ENCODE results near the gene LCTL. TPM values are rescaled to one million over a fixed set of nuclear protein-coding genes. Genes with fewer than 3 reads are reported as not detected.
"Not testable (repeated sequence)": the region's sequence is repeated elsewhere in the genome, so short reads cannot be mapped to it uniquely, and the experiment has no call there.

The LCTL gene
- total RNA-seq, 1 donor from 2014 or later = not detected

DNA sequence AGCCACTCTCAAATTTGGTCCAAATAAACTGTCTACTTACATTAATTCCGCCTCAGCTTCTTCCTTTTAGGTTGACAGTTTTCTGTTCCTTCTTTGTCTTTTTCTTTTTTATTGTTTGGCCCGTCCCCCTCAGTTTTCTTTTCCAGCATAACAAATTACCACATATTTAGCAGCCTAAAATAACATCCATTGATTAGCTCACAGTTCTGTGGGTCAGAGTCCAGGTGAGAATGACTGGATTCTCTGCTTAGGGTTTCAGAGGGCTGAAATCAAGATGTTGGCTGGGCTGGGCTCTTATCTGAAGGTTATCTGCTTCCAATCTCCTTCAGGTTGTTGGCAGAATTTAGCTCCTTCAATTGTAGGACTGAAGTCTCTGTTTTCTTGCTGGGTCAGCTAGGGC is 24.6 kb upstream of the LCTL start:
- Histone ChIP-seq H3K9me3 (replicated peaks) (no peaks in the 10 kb centered on the region), H3K36me3 (no peaks in the 10 kb centered on the region), H3K27me3 (ENCODE audit: low read depth) (peaks cover 5% of the 10 kb centered on the region), H3K4me1 (peaks cover 11% of the 10 kb centered on the region), H3K27ac (replicated peaks) (no peak overlapping the region), H3K4me3 (no peak overlapping the region)
- intact Hi-C loops (cut with micrococcal nuclease) = no loop called here
- DNase-seq = no peak
- TF ChIP-seq, protein P1, sequence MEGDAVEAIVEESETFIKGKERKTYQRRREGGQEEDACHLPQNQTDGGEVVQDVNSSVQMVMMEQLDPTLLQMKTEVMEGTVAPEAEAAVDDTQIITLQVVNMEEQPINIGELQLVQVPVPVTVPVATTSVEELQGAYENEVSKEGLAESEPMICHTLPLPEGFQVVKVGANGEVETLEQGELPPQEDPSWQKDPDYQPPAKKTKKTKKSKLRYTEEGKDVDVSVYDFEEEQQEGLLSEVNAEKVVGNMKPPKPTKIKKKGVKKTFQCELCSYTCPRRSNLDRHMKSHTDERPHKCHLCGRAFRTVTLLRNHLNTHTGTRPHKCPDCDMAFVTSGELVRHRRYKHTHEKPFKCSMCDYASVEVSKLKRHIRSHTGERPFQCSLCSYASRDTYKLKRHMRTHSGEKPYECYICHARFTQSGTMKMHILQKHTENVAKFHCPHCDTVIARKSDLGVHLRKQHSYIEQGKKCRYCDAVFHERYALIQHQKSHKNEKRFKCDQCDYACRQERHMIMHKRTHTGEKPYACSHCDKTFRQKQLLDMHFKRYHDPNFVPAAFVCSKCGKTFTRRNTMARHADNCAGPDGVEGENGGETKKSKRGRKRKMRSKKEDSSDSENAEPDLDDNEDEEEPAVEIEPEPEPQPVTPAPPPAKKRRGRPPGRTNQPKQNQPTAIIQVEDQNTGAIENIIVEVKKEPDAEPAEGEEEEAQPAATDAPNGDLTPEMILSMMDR (IDR thresholded peaks at IDR 0.05; ENCODE audit: borderline replicate concordance) = no peak

- DNase-seq; intact Hi-C loops (cut with micrococcal nuclease): not testable (repeated sequence)
Measured at GRCh38 chr15:66589429-66589828, 23.6 kb upstream of the LCTL start.

DNA sequence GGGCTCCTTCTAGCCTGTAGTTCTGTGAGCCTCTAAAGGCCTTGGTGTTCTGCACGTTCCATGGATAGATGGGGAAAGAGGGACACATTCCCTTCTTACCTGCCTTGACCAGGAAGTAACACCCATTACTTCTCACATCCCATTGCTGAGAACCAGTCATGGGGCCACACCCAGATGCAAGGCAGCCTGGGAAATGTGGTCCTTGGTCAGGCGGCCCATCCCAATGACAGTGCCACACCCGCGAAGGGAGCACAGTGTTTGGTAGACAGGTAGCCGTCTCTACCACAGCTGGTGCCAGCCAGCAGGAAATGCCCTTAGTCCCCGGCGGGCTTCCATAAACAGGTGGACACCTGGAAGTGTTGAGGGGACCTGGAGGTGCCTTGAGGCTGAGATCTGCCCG is 23.2 kb upstream of the LCTL start:
- H3K4me3 ChIP-seq = no peak overlapping the region
- no peak for DNase-seq
- H3K27ac ChIP-seq (replicated peaks) = no peak overlapping the region
- no peaks in the 10 kb centered on the region for H3K36me3 ChIP-seq
- H3K9me3 ChIP-seq (replicated peaks) = no peaks in the 10 kb centered on the region
- TF ChIP-seq, protein P1 (IDR thresholded peaks at IDR 0.05; ENCODE audit: borderline replicate concordance) = no peak
- peaks cover 11% of the 10 kb centered on the region for H3K4me1 ChIP-seq
- intact Hi-C loops (cut with micrococcal nuclease) = no loop called here
- peaks cover 5% of the 10 kb centered on the region for H3K27me3 ChIP-seq (ENCODE audit: low read depth)

More at GRCh38 chr15:66589429-66589828, 23.6 kb upstream of the LCTL start:
- H3K4me1 ChIP-seq = peaks cover 11% of the 10 kb centered on the region
- H3K36me3 ChIP-seq; H3K27ac ChIP-seq (replicated peaks); H3K4me3 ChIP-seq; H3K9me3 ChIP-seq (replicated peaks); H3K27me3 ChIP-seq (ENCODE audit: low read depth): not testable (repeated sequence)

GRCh38 chr15:66588537-66588936 is 22.7 kb upstream of the LCTL start:
- no peaks in the 10 kb centered on the region for H3K9me3 ChIP-seq (replicated peaks)
- intact Hi-C loops (cut with micrococcal nuclease) = no loop called here
- TF ChIP-seq, protein P1 (IDR thresholded peaks at IDR 0.05; ENCODE audit: borderline replicate concordance) = no peak
- H3K27me3 ChIP-seq (ENCODE audit: low read depth) = peaks cover 5% of the 10 kb centered on the region
- H3K4me3 ChIP-seq = no peak overlapping the region
- no peak overlapping the region for H3K27ac ChIP-seq (replicated peaks)
- peaks cover 11% of the 10 kb centered on the region for H3K4me1 ChIP-seq
- no peaks in the 10 kb centered on the region for H3K36me3 ChIP-seq
- no peak for DNase-seq

GRCh38 chr15:66587749-66588148 is 22.0 kb upstream of the LCTL start:
- intact Hi-C loops (cut with micrococcal nuclease) = no loop called here
- Histone ChIP-seq H3K4me3 (no peak overlapping the region), H3K36me3 (no peaks in the 10 kb centered on the region), H3K27me3 (ENCODE audit: low read depth) (peaks cover 5% of the 10 kb centered on the region), H3K4me1 (peaks cover 11% of the 10 kb centered on the region), H3K27ac (replicated peaks) (no peak overlapping the region), H3K9me3 (replicated peaks) (no peaks in the 10 kb centered on the region)
- no peak for DNase-seq
- TF ChIP-seq, protein P1 (IDR thresholded peaks at IDR 0.05; ENCODE audit: borderline replicate concordance) = no peak

GRCh38 chr15:66587020-66587419 is 21.2 kb upstream of the LCTL start:
- intact Hi-C loops (cut with micrococcal nuclease) = no loop called here
- H3K4me3 ChIP-seq = no peak overlapping the region
- H3K36me3 ChIP-seq = no peaks in the 10 kb centered on the region
- H3K4me1 ChIP-seq = peaks cover 14% of the 10 kb centered on the region
- DNase-seq = no peak
- H3K27ac ChIP-seq (replicated peaks) = no peak overlapping the region
- TF ChIP-seq, protein P1 (IDR thresholded peaks at IDR 0.05; ENCODE audit: borderline replicate concordance) = no peak
- H3K9me3 ChIP-seq (replicated peaks) = no peaks in the 10 kb centered on the region
- peaks cover 5% of the 10 kb centered on the region for H3K27me3 ChIP-seq (ENCODE audit: low read depth)
